ENCODE measurements around the gene VMA21. TPM values are rescaled to one million over a fixed set of nuclear protein-coding genes. Genes with fewer than 3 reads are reported as not detected.

VMA21 gene
- 10 to 100 TPM in 5 of 6 donors, 1 to 10 TPM in 1; 9.4 to 30.7 (median 25.0) TPM for total RNA-seq

- Histone ChIP-seq H3K36me3 (no peaks in the 10 kb centered on the region), H3K27ac (peak within 1 kb of the TSS; percentile 90 to 93 (median 91)), H3K4me1 (peaks cover 5 to 14% (median 8%) of the 10 kb centered on the region in 4 donors), H3K4me3 (peak within 1 kb of the TSS; percentile 45 to 87 (median 68)), H3K27me3 (no peaks in the 10 kb centered on the region), H3K9me3 (no peaks in the 10 kb centered on the region)
- TF ChIP-seq POLR2A (IDR thresholded peaks at IDR 0.05) = peak in 2 of 4 donors; percentile 66 to 80
- peak in 1 of 4 donors; percentile 52 for TF ChIP-seq EP300 (IDR thresholded peaks at IDR 0.05)
- peak; percentile 25 to 55 for TF ChIP-seq POLR2AphosphoS5 (IDR thresholded peaks at IDR 0.05)
- TF ChIP-seq, protein P1, sequence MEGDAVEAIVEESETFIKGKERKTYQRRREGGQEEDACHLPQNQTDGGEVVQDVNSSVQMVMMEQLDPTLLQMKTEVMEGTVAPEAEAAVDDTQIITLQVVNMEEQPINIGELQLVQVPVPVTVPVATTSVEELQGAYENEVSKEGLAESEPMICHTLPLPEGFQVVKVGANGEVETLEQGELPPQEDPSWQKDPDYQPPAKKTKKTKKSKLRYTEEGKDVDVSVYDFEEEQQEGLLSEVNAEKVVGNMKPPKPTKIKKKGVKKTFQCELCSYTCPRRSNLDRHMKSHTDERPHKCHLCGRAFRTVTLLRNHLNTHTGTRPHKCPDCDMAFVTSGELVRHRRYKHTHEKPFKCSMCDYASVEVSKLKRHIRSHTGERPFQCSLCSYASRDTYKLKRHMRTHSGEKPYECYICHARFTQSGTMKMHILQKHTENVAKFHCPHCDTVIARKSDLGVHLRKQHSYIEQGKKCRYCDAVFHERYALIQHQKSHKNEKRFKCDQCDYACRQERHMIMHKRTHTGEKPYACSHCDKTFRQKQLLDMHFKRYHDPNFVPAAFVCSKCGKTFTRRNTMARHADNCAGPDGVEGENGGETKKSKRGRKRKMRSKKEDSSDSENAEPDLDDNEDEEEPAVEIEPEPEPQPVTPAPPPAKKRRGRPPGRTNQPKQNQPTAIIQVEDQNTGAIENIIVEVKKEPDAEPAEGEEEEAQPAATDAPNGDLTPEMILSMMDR (IDR thresholded peaks at IDR 0.05) = no peak
- peak; percentile 86 to 97 for DNase-seq
- 0 to 57% methylated on average over 2 to 34 of the region's 97 CpGs for WGBS, 2 donors
- ATAC-seq (ENCODE audit: low FRiP score in 2 of 2) = peak; percentile 92 to 99
Measured at GRCh38 chrX:151396825-151397740, at the start of gene VMA21. VMA21 (plus strand) TSS chrX:151397206; CDS start chrX:151397309, 103 bp downstream.

GRCh38 chrX:151359341-151359740 is 37.7 kb upstream of the VMA21 start:
- no peaks in the 10 kb centered on the region for H3K4me1 ChIP-seq
- TF ChIP-seq POLR2A (IDR thresholded peaks at IDR 0.05) (no peak), EP300 (IDR thresholded peaks at IDR 0.05) (no peak), POLR2AphosphoS5 (IDR thresholded peaks at IDR 0.05) (no peak)
- TF ChIP-seq, protein P1 (IDR thresholded peaks at IDR 0.05) = no peak
- no peak overlapping the region for H3K4me3 ChIP-seq
- no peak overlapping the region for H3K27ac ChIP-seq
- no peaks in the 10 kb centered on the region for H3K27me3 ChIP-seq
- no peaks in the 10 kb centered on the region for H3K9me3 ChIP-seq
- H3K36me3 ChIP-seq = no peaks in the 10 kb centered on the region
- ATAC-seq (ENCODE audit: low FRiP score in 2 of 2) = no peak
- 71 to 73% methylated on average over 2 to 3 of the region's 3 CpGs for WGBS, 2 donors
- no peak for DNase-seq

DNA sequence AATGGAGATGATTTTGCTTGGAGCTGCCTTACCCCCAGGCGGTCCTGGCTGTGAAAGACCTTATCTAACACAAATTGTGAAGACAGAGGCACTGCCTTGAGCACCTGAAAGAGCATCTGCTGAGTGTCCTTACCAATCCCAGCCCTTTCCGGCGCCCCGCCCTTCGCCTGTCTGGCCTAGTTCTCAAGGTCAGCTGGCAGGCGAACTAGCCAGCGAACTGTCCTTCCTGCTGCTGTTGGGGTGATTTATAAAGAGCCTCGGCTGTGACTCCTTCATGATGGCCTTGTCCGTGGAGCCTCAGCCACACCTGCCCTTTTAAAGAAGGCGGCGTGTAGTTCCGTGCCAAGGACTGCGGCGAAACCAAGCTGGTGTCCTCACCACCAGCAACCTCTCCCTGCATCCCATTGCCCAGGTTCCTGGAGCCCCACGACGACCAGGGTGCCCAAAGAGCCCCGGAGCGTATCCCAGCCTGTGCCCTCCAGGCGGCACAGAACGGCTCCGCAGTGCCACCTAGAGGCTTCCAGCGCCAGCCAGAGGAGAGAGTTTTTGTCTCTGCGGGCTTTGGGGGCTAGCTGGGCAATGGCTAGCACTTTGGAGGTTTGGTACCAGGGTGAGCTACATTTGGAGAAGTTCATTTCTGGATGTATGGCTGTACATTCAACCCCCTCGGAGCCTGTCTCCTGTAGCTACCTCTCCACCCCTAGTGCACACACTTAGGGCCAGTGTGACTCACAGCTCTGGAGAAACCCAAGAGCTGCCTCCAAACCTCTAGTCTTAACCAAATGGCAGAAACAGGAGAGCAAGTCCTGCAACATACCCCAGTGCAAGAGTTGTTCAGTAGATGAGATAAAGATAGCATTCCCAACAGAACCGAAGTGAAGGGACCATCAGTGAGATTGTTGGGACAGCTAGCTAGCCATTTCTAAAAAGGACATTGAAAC is 36.8 kb upstream of the VMA21 start:
- no peaks in the 10 kb centered on the region for H3K4me1 ChIP-seq
- no peaks in the 10 kb centered on the region for H3K36me3 ChIP-seq
- WGBS, 2 donors = 20% methylated on average over 25 of the region's 25 CpGs; no CpG with 5 or more reads in 1 of the 2 donors
- H3K9me3 ChIP-seq = no peaks in the 10 kb centered on the region
- ATAC-seq (ENCODE audit: low FRiP score in 2 of 2) = peak; percentile 53 to 61
- DNase-seq = peak; percentile 30 to 52
- peak overlapping the region in 1 of 4 donors; percentile 12 for H3K4me3 ChIP-seq
- H3K27ac ChIP-seq = no peak overlapping the region
- TF ChIP-seq POLR2AphosphoS5 (IDR thresholded peaks at IDR 0.05) (no peak), POLR2A (IDR thresholded peaks at IDR 0.05) (no peak), EP300 (IDR thresholded peaks at IDR 0.05) (no peak)
- TF ChIP-seq, protein P1 (IDR thresholded peaks at IDR 0.05) = peak; percentile 16 to 44 (median 28)
- no peaks in the 10 kb centered on the region for H3K27me3 ChIP-seq

- Histone ChIP-seq H3K27ac (no peak overlapping the region), H3K36me3 (no peaks in the 10 kb centered on the region), H3K4me1 (no peaks in the 10 kb centered on the region), H3K27me3 (no peaks in the 10 kb centered on the region), H3K9me3 (no peaks in the 10 kb centered on the region), H3K4me3 (no peak overlapping the region)
- 60 to 84% methylated on average over 2 of the region's 2 CpGs for WGBS, 2 donors
- TF ChIP-seq, protein P1 (IDR thresholded peaks at IDR 0.05) = no peak
- TF ChIP-seq POLR2AphosphoS5 (IDR thresholded peaks at IDR 0.05) = no peak
- TF ChIP-seq EP300 (IDR thresholded peaks at IDR 0.05) = no peak
- TF ChIP-seq POLR2A (IDR thresholded peaks at IDR 0.05) = no peak
- no peak for ATAC-seq (ENCODE audit: low FRiP score in 2 of 2)
- no peak for DNase-seq
Measured at GRCh38 chrX:151363316-151363715, 33.7 kb upstream of the VMA21 start.

All from upper lobe of left lung (tissue), 6 donors.